Heart left ventricle (tissue), 16 donors: ENCODE measurements around the gene RPS27. TPM values are rescaled to one million over a fixed set of nuclear protein-coding genes. Genes with fewer than 3 reads are reported as not detected.

Experiments
- ATAC-seq, 4 donors: fragments of 200-7000 bp; cut with Tn5 transposase; one replicate each; pipeline ENCODE4 v1.9.1; 2020 to 2022; ENCODE audit warnings: moderate library complexity in 4 of 4, mild to moderate bottlenecking in 3 of 4, moderate number of reproducible peaks in 1 of 4
- DNase-seq, 5 donors: peaks; one replicate each; pipeline ENCODE4 v3.0.0-alpha.2; 2020
- H3K27ac ChIP-seq, 12 donors: fragments of 200-600 bp; sonication (generic) in 4 of 12; one replicate each; pipeline versions ENCODE4 v1.5.0 to v1.8.0; 2016 to 2022; ENCODE audit warnings: mild to moderate bottlenecking in 2 of 12
- H3K27me3 ChIP-seq, 9 donors: fragments of 200-600 bp; sonication (generic) in 2 of 9; one replicate each; pipeline versions ENCODE4 v1.5.1 to v1.8.0; 2016 to 2022; ENCODE audit warnings: mild to moderate bottlenecking in 3 of 9
- H3K36me3 ChIP-seq, 9 donors: fragments of 200-600 bp; sonication (generic) in 2 of 9; one replicate each; pipeline versions ENCODE4 v1.5.0 to v1.8.0; 2018 to 2022; ENCODE audit warnings: mild to moderate bottlenecking in 2 of 9
- H3K4me1 ChIP-seq, 12 donors: fragments of 200-600 bp; sonication (generic) in 4 of 12; one replicate each; pipeline versions ENCODE4 v1.5.0 to v1.8.0; 2016 to 2022; ENCODE audit warnings: mild to moderate bottlenecking in 3 of 12
- H3K4me3 ChIP-seq, 12 donors: fragments of 200-600 bp; sonication (generic) in 4 of 12; one replicate each; pipeline versions ENCODE4 v1.5.0 to v1.8.0; 2017 to 2022; ENCODE audit warnings: mild to moderate bottlenecking in 9 of 12, moderate library complexity in 4 of 12
- H3K9me3 ChIP-seq, 12 donors: fragments of 200-600 bp; sonication (generic) in 4 of 12; one replicate each; pipeline versions ENCODE4 v1.5.0 to v1.8.0; 2016 to 2022; ENCODE audit warnings: mild to moderate bottlenecking in 1 of 12
- POLR2A ChIP-seq, 2 donors: fragments of 450-650 bp; IDR thresholded peaks; one replicate each; pipeline ENCODE4 v1.6.1; 2017; ENCODE audit warnings: antibody characterized with exemption in 2 of 2, mild to moderate bottlenecking in 2 of 2, moderate library complexity in 2 of 2
- WGBS, 4 donors: extraction: QIAGEN DNeasy Blood & Tissue Kit in 2 of 4; methylation state at CpG; one replicate each; pipeline versions ENCODE4 v1.1.5 to v1.1.7; 2013 to 2018; 5-methylcytosine and 5-hydroxymethylcytosine counted together
- intact Hi-C, 10 donors: fragments of 100-400 bp; cut with DNase I; formaldehyde crosslinking; loops; one replicate each; pipeline versions ENCODE4 v1.11.1 to v1.14.2; 2022
- polyA plus RNA-seq, 2 donors: library from polyadenylated mRNA; stranded (reverse); fragments of 200-250 nt; gene quantifications; one replicate each; pipeline ENCODE4 v1.2.3, GENCODE V29; 2013
- total RNA-seq, 9 donors: library from RNA; depleted of rRNA in 2 of 9; stranded (reverse); fragments of >200 nt in 2 of 9; fragmentation: NEBNext Ultra II Directional in 3 of 9; extraction: Animal tissue kit (Norgen Biotek cat#: 25700) in 3 of 9; gene quantifications; one replicate each; pipeline versions ENCODE4 v1.1.0 to v1.2.4, GENCODE V29; 2016 to 2023
- TF ChIP-seq, protein P1 (sequence below), 12 donors: fragments of 200-600 bp; sonication (generic) in 4 of 12; IDR thresholded peaks; one replicate each; pipeline versions ENCODE4 v1.5.0 to v1.8.0; 2018 to 2022; ENCODE audit warnings: antibody characterized with exemption in 12 of 12, mild to moderate bottlenecking in 5 of 12
- donor health status: ischemic (EF 13 %, LVEDD 7.1; RV severe dilation, severe dysfunction).
- donor health status: healthy with polysubstance abuse.
- donor health status: DM: no; HTN: yes; CAD: no.
- donor health status: DM: no; HTN: no; CAD: no.
- donor health status: ischemic (EF 25% LVEDD 6.9; RV normal size, moderate dysfunction).
- donor health status: ischemic (EF 25% LVEDD 5.7; RV mildly dilated, moderate dysfunction).
- donor health status: healthy.
- donor health status: DM: yes; HTN: yes; CAD: no.
- donor health status: ischemic (EF 35%, LVEDD 5.7; RV mildly dilated, moderate dysfunction).
- donor health status: nonischemic (EF 11% LVEDD 7.7; RV severe dilation, severe dysfunction).
- donor health status: DM: yes; HTN: yes; CAD: no.
- donor health status: PGD.
- donor health status: ischemic (EF 29% LVEDD 5.4; RV normal size, mild dysfunction).
- donor health status: nonischemic (EF 23%, LVEDD 6.1; RV moderate dilation, normal function).

RPS27 gene
- total and polyA plus RNA-seq, 11 donors, result 537 to 7,204 (median 882) TPM

DNA sequence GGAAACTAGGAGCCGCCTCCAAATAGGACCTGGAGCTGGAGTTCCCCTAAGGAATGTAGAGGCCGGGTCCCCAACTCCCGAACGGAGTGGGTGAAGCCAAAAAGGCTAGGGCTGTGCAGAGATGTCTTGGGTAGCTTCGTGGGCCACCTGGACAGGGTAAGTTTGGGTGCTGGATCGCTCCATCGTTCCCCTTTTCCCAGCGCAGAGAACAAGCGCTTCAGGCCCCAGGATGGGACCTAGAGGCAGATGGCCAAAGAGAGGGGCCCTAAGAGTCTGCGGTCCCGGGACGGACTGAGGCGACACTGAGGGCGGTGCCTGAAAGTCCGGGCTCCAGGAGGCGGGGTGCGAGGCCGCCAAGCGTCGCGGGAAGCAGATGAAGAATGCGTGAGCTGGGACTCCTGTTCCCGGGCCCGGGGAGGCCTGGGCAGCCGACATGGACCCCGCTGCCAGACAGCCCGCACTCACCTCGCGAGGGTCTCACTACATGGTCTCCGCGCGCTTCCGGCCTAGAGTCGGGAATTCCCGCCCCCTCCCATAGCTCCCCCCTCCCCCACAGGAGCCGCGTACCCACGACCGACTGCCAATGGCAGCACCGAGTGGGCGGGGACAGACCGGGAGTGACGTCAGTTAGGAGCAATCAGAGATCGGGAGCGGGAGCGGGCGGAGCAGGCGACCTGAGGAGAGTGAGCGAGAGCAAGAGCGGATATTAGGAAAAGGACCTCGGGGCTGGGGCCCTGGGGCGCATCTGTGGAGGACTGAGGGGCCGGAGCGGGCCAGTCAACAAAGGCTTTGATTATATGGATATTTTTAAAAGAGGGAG is 27.3 kb upstream of the RPS27 start, which contains the start of gene SLC39A1:
TSS of gene SLC39A1 (minus strand) at position 508 of the 820 bp plus-strand sequence. CDS start 822 bp downstream, outside the sequence.
- WGBS, 4 donors, result 0 to 1% (median 1%) methylated on average over 28 to 54 of the region's 54 CpGs
- intact Hi-C loops, result no loop called here
- H3K4me1 ChIP-seq, result peaks cover 6 to 77% (median 54%) of the 10 kb centered on the region in 12 donors
- H3K27me3 ChIP-seq, result no peaks in the 10 kb centered on the region
- peak within 1 kb of the TSS; percentile 58 to 91 (median 74) for H3K4me3 ChIP-seq
- DNase-seq (peak; percentile 99), ATAC-seq (peak; percentile 80 to 87 (median 84))
- H3K27ac ChIP-seq, result peak within 1 kb of the TSS; percentile 87 to 99 (median 95)
- H3K36me3 ChIP-seq, result peaks cover 0 to 24% (median 13%) of the 10 kb centered on the region in 9 donors
- TF ChIP-seq, protein P1, sequence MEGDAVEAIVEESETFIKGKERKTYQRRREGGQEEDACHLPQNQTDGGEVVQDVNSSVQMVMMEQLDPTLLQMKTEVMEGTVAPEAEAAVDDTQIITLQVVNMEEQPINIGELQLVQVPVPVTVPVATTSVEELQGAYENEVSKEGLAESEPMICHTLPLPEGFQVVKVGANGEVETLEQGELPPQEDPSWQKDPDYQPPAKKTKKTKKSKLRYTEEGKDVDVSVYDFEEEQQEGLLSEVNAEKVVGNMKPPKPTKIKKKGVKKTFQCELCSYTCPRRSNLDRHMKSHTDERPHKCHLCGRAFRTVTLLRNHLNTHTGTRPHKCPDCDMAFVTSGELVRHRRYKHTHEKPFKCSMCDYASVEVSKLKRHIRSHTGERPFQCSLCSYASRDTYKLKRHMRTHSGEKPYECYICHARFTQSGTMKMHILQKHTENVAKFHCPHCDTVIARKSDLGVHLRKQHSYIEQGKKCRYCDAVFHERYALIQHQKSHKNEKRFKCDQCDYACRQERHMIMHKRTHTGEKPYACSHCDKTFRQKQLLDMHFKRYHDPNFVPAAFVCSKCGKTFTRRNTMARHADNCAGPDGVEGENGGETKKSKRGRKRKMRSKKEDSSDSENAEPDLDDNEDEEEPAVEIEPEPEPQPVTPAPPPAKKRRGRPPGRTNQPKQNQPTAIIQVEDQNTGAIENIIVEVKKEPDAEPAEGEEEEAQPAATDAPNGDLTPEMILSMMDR (IDR thresholded peaks at IDR 0.05), result peak in 1 of 12 donors; percentile 9
- TF ChIP-seq POLR2A (IDR thresholded peaks at IDR 0.05), result peak in 1 of 2 donors; percentile 62
- no peaks in the 10 kb centered on the region for H3K9me3 ChIP-seq

DNA sequence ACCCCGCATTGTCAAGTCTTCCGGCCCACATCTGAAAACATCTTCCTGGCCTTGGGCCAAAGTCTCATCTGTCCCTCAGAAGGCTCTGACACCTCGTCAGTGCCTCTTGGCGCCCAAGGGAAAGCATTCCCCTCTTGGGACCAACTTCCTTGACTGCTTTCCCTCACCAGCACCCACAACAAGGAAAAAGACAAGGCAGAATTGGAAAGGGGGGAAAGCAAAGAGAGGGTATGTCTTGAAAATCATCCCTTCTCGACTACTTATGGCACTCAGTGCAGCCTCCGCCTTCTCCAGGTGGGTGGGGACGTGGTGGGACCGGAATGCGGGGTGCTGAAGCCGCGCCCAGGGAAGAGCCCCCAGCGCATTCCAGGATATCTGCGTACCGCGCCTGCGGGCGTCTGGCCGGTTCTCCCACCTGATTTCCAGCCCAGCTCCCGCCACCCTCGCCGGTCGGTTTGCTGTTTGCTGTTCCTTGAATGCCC is 26.7 kb upstream of the RPS27 start:
- Histone ChIP-seq H3K27me3 (no peaks in the 10 kb centered on the region), H3K9me3 (no peaks in the 10 kb centered on the region), H3K4me1 (peaks cover 6 to 81% (median 55%) of the 10 kb centered on the region in 12 donors), H3K27ac (peak overlapping the region; percentile 87 to 99 (median 95)), H3K4me3 (peak overlapping the region; percentile 58 to 91 (median 74)), H3K36me3 (peaks cover 0 to 24% (median 13%) of the 10 kb centered on the region in 9 donors)
- TF ChIP-seq POLR2A (IDR thresholded peaks at IDR 0.05), result no peak
- TF ChIP-seq, protein P1 (IDR thresholded peaks at IDR 0.05), result no peak
- intact Hi-C loops, result no loop called here
- ATAC-seq, result no peak
- WGBS, 4 donors, result 1 to 2% (median 1%) methylated on average over 21 to 22 of the region's 22 CpGs
- DNase-seq, result peak in 1 of 5 donors; percentile 57

DNA sequence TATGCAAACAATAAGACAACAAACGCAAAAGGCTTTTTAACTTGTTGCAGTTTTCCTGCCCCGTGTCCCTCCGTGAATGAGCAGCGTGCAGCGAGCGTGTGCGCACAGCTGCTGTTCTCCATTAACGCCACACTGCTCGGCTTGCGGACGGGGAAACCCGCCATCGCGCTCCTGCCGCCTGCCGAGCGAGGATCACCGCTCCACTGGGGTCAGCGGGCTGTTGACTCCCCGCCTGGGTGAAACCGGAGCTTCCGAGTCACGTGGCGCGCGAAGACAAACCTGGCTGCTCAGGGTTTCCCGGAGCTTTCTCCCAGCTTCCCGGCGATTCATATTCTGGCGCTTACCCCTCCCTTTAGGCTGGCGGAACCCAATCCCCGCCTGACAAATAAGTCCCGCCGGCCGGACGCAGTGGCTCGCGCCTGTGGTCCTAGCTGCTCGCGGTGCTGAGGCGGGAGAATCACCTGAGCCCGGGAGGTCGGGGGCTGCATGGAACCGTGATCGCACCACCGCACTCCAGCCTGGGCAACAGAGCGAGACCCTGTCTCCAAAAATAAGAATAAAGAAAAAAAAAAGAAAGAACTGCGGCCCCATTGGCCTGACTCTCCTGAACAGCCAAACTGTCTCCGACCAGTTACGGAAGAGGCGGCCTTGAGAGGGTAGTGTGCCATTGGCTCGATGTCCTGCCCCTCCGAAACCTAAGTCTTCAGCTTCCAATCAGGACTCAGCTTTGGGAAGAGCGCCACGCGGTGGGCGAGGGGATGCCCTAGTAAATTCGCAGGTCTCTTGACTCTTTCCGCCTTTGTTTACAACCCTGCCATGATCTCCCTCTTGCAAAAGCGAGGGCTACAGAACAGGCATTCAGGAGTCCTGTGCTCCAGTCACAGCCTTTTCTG is 23.2 kb upstream of the RPS27 start, which contains the start of gene CREB3L4:
TSS of gene CREB3L4 (plus strand) at position 796 of the 893 bp plus-strand sequence. CDS start 624 bp downstream, outside the sequence.
- peak; percentile 85 to 89 (median 88) for ATAC-seq
- Histone ChIP-seq H3K4me3 (peak within 1 kb of the TSS; percentile 42 to 84 (median 64)), H3K4me1 (peaks cover 0 to 59% (median 34%) of the 10 kb centered on the region in 12 donors), H3K27ac (peak within 1 kb of the TSS; percentile 87 to 99 (median 95)), H3K27me3 (no peaks in the 10 kb centered on the region), H3K9me3 (no peaks in the 10 kb centered on the region), H3K36me3 (no peaks in the 10 kb centered on the region)
- 0 to 1% (median 0%) methylated on average over 45 to 60 of the region's 60 CpGs for WGBS, 4 donors
- peak in 1 of 2 donors; percentile 86 for TF ChIP-seq POLR2A (IDR thresholded peaks at IDR 0.05)
- TF ChIP-seq, protein P1 (IDR thresholded peaks at IDR 0.05), result peak; percentile 18 to 65 (median 44)
- peak; percentile 92 to 96 (median 94) for DNase-seq
- intact Hi-C loops, result loop anchor here in 1 of 10 donors (1.0 to 5.0 kb wide), 3 partner anchors 10 to 290 kb away; partner anchors contain the start of genes JTB and NPR1
